ENCODE results near the gene PLXNA4. TPM values are rescaled to one million over a fixed set of nuclear protein-coding genes. Genes with fewer than 3 reads are reported as not detected.

The PLXNA4 gene
- total RNA-seq, 4 donors from 2014 or later = 1.1 to 2.8 (median 1.4) TPM

- intact Hi-C loops (cut with DNase I; ENCODE audit: low total_unique reads) (no loop called here), in situ Hi-C loops (cut with MboI; ENCODE audit: low pct_ligation_motif_present in 1 of 4, low pct_unique_long_range_greater_than_20kb in 1 of 4, low sequenced_read_pairs in 3 of 4) (no loop called here)
- H3K27ac ChIP-seq = no peak overlapping the region
- DNase-seq = no peak
- no peak for TF ChIP-seq POLR2A (IDR thresholded peaks at IDR 0.05)
- no peak for TF ChIP-seq POLR2AphosphoS5 (IDR thresholded peaks at IDR 0.05)
- no peak for TF ChIP-seq EP300 (IDR thresholded peaks at IDR 0.05; ENCODE audit: low read depth)
- TF ChIP-seq CTCF (IDR thresholded peaks at IDR 0.05) = no peak
- H3K9me3 ChIP-seq = no peaks in the 10 kb centered on the region
- no peaks in the 10 kb centered on the region for H3K4me1 ChIP-seq
- no peaks in the 10 kb centered on the region for H3K27me3 ChIP-seq
- 73 to 100% methylated on average over 2 to 4 of the region's 4 CpGs for WGBS, 2 donors (ENCODE audit: low coverage in 1 of 2)
- H3K36me3 ChIP-seq = no peaks in the 10 kb centered on the region
- H3K4me3 ChIP-seq = no peak overlapping the region
Observed at GRCh38 chr7:132464740-132465139, 111.5 kb downstream of the PLXNA4 start.

GRCh38 chr7:132463922-132464321 lies 112.3 kb downstream of the PLXNA4 start:
- H3K36me3 ChIP-seq = no peaks in the 10 kb centered on the region
- 56 to 64% methylated on average over 2 of the region's 2 CpGs for WGBS, 2 donors (ENCODE audit: low coverage in 1 of 2)
- H3K9me3 ChIP-seq = no peaks in the 10 kb centered on the region
- TF ChIP-seq POLR2A (IDR thresholded peaks at IDR 0.05) (no peak), POLR2AphosphoS5 (IDR thresholded peaks at IDR 0.05) (no peak), CTCF (IDR thresholded peaks at IDR 0.05) (no peak), EP300 (IDR thresholded peaks at IDR 0.05; ENCODE audit: low read depth) (no peak)
- no peaks in the 10 kb centered on the region for H3K27me3 ChIP-seq
- no peaks in the 10 kb centered on the region for H3K4me1 ChIP-seq
- no peak for DNase-seq
- H3K4me3 ChIP-seq = no peak overlapping the region
- no peak overlapping the region for H3K27ac ChIP-seq
- intact Hi-C loops (cut with DNase I; ENCODE audit: low total_unique reads) (no loop called here), in situ Hi-C loops (cut with MboI; ENCODE audit: low pct_ligation_motif_present in 1 of 4, low pct_unique_long_range_greater_than_20kb in 1 of 4, low sequenced_read_pairs in 3 of 4) (no loop called here)

- WGBS, 2 donors (ENCODE audit: low coverage in 1 of 2) = 77 to 93% methylated on average over 2 of the region's 2 CpGs
- in situ Hi-C loops (cut with MboI; ENCODE audit: low pct_ligation_motif_present in 1 of 4, low pct_unique_long_range_greater_than_20kb in 1 of 4, low sequenced_read_pairs in 3 of 4) (no loop called here), intact Hi-C loops (cut with DNase I; ENCODE audit: low total_unique reads) (no loop called here)
- Histone ChIP-seq H3K27ac (no peak overlapping the region), H3K36me3 (no peaks in the 10 kb centered on the region), H3K4me1 (no peaks in the 10 kb centered on the region), H3K27me3 (no peaks in the 10 kb centered on the region), H3K4me3 (no peak overlapping the region), H3K9me3 (no peaks in the 10 kb centered on the region)
- DNase-seq = no peak
- TF ChIP-seq CTCF (IDR thresholded peaks at IDR 0.05) = no peak
- TF ChIP-seq POLR2AphosphoS5 (IDR thresholded peaks at IDR 0.05) = no peak
- TF ChIP-seq POLR2A (IDR thresholded peaks at IDR 0.05) = no peak
- no peak for TF ChIP-seq EP300 (IDR thresholded peaks at IDR 0.05; ENCODE audit: low read depth)
Observed at GRCh38 chr7:132462478-132462877, 113.8 kb downstream of the PLXNA4 start.

GRCh38 chr7:132461032-132461592 lies 115.2 kb downstream of the PLXNA4 start:
- Histone ChIP-seq H3K9me3 (no peaks in the 10 kb centered on the region), H3K36me3 (no peaks in the 10 kb centered on the region), H3K4me1 (no peaks in the 10 kb centered on the region), H3K27ac (no peak overlapping the region), H3K27me3 (no peaks in the 10 kb centered on the region), H3K4me3 (no peak overlapping the region)
- DNase-seq = no peak
- WGBS, 2 donors (ENCODE audit: low coverage in 1 of 2) = 39 to 48% methylated on average over 2 of the region's 2 CpGs
- TF ChIP-seq CTCF (IDR thresholded peaks at IDR 0.05) = no peak
- no peak for TF ChIP-seq POLR2AphosphoS5 (IDR thresholded peaks at IDR 0.05)
- TF ChIP-seq POLR2A (IDR thresholded peaks at IDR 0.05) = no peak
- no peak for TF ChIP-seq EP300 (IDR thresholded peaks at IDR 0.05; ENCODE audit: low read depth)
- in situ Hi-C loops (cut with MboI; ENCODE audit: low pct_ligation_motif_present in 1 of 4, low pct_unique_long_range_greater_than_20kb in 1 of 4, low sequenced_read_pairs in 3 of 4) (no loop called here), intact Hi-C loops (cut with DNase I; ENCODE audit: low total_unique reads) (no loop called here)
